ENCODE measurements around the gene LRRC74A.
A peak's percentile ranks its signal among the peaks of the same experiment; 100 is the strongest.

The LRRC74A gene

GRCh38 chr14:76826122-76826521, at the start of gene LRRC74A:
LRRC74A (plus strand) TSS chr14:76826408; CDS start chr14:76826698, 290 bp downstream.
- no peak for DNase-seq (ENCODE audit: low read depth in 2 of 2)

DNA sequence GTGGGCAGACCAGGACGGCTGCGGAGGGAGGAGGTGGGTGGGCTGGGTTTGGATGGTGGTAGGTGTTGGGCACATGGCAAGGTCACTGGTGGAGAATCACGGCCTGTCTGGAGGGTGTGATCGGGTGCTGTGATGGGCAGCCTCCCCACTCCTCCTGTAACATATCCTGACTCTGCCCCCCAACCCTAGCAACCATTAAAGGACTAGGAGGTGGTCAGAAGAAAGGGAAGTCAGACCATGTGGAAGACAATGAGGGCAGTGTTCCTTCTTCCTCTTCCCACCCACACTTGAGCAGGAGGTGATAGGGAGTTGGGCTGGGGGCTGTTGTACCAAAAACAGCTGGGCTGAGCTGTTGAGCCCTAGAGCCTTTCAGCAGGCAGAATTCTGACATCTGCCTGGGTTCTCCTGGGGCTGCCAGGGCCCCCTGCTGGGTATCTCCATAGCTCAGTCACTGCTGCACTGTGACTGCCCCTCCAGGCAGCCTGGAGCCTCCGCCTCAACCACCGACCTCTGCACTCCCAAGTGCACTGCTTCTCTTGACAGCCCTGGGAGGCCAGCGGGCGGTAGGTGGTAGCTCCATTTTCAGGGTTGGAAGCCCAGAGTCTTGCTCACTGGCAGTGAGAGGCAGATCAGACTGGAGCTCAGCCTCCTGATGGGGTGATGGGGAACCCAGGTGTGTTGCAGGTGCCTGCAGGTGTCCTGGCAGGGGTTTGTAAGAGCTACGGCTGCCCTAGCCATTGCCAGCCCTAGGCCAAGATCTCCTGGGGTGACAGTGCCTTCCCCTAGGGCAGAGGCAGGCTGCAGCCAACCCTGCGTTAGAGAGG, 49.6 kb upstream of the LRRC74A start:
- no peak for DNase-seq (ENCODE audit: low read depth in 2 of 2)

DNA sequence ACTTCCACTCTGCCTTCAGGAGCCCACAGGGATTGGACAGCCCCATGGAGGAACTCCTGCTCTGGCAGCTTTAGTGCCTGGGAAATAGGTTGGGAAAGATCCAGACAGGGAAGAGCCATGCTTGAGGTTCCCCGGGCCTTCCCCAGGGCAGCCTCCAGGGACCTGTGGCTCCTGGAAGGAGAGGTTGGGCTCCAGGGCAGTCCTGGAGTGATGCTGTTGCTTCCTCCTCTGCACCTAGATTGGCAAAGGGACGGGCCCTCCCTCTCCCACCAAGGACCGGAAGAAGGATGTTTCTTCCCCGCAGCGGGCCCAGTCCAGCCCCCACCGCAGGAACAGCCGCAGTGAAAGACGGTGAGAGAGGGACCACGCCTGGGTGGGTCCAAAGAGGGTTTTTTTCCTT, 48.5 kb upstream of the LRRC74A start:
- no peak for DNase-seq (ENCODE audit: low read depth in 2 of 2)

DNA sequence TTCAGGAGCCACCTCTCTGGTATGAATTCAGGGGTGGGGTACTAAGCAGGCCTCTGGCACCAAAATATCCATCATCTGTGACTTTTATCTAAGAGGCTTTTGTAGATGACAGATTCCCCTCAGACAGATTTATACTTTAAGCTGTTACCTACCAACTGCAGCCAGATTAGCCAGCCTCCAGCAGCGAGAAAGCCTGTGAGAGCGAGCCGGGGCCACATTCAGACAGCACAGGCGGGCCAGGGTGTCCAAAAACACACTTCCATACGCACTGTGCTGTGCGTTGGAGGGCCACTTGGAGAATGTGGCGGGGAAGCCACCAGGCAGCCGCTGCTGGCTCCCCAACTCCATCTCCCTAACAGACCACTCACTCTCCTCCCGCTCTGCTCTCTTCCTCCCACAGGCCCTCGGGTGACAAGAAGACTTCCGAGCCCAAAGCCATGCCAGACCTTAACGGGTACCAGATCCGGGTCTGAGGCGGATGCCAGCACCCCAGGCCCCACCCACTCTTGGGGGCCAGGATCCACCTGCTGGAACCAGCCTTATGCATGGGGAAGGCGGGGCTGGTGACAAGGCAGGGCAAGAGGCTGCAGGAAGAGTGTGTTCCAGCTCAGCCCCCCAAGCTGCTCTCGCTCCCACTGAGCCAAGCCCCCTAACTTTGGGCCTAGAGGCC, 47.5 kb upstream of the LRRC74A start:
- no peak for DNase-seq (ENCODE audit: low read depth in 2 of 2)

DNA sequence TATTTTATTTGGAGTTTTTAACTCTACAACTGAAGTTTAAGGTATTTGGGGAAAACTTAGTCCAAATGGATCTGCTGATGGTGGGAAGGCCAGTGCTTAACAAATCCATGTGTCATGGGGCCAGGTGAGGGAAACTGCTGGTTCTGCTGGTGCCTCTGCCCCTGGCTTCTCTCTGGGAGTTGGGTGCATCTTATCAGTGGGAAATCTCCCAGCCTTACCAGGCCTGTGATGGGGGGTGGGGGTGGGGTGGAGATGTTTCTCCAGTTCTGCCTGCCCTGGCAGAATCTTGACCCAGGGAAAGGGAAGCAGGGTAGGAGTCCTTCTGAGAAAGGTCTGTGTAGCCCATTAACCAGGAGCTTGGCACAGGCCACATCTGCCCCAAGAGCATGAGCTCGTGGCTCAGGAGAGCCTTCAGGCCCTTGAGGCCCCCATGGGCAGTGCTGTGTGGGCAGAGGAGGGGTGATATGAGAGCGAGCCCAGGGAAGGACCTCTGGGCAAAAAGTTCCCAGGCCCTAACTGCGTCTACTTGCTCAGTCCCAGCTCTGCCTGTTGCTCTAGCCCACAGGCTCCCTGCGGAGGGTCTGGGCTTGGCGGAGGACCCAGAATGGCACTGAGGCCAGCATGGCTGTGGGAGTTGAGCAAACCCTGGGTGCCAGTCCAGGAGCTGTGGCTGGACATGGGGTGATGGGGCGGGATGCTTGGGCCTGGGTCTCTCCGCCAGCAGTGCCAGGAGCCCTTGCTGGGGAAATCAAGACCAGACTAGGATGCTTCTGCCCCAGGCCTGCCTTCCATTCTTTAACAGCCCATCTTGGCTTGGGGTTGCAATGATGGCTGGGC, 46.8 kb upstream of the LRRC74A start:
- no peak for DNase-seq (ENCODE audit: low read depth in 2 of 2)

DNA sequence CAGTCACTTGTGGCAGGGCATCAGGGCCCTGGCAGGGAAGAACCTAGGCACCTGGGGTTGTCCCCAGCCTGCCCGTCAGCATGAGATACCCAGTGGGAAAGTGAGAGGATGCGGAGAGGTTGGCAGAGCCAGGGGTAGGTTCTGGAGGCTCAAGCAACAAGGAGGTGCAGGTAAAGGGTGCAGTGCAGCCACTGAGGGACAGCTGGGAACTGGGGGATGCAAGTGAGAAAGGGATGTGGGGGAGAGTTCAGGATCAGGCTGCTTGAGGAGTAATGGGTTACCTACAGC, 46.2 kb upstream of the LRRC74A start:
- DNase-seq (ENCODE audit: low read depth in 2 of 2): no peak

DNA sequence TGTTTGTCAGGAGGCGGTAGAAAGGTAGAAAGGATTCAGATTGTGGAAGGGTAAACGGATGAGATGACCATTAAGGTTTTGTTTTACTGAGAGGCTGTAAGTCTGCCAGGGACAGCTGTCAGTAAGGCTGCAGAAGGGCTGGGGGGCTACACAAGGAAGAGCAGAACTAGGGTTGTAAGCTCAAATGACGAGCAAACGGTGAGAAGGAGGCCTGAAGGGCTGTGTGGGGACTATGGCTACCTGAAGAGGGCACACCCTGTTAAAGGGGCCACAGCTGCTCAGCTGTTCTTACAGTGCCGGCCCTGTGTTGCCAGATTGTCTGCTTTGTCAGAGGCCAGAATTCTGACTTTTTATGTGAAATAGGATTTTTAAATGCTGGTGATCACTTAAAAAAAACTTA, 45.8 kb upstream of the LRRC74A start:
- no peak for DNase-seq (ENCODE audit: low read depth in 2 of 2)

DNA sequence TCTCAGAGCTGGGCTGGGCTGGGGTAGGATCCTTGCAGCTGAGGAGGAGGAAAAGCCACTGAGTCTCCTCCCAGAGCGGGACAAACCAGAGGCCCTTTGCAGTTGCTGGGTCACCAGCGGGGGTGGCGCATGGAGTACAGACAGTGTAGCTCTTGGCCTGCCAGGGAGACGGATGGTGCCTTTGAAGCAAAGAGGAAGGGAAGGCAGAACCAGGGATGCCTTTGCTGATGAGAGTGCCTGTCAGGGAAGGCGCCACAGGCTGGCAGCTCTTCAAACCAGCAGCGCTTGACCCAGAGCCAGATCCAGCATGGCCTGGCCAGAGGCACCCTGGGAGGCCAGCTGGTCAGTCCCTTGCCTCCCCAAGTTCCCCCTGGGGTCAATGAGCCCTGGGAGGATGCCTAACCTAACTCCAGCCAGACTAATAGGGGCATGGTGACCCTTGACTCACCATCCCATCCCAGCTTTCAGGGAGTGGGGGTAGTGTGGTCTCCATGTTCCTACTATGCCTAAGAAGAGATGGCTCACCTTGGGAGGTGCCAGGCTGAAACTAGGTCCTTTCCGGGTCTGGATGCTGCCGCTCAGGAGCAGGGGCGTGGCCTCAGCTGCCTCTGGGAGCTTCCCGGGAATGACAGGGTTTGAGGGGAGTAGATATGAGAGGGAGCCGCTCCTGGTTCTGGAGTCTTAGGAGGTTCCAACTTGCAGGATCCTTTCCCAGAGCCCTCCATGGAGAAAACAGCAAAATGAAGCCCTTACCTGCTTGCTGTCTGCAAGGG, 45.1 kb upstream of the LRRC74A start:
- no peak for DNase-seq (ENCODE audit: low read depth in 2 of 2)

- DNase-seq (ENCODE audit: low read depth in 2 of 2): no peak
These were observed 44.6 kb upstream of the LRRC74A start for GRCh38 chr14:76781648-76782051.

DNA sequence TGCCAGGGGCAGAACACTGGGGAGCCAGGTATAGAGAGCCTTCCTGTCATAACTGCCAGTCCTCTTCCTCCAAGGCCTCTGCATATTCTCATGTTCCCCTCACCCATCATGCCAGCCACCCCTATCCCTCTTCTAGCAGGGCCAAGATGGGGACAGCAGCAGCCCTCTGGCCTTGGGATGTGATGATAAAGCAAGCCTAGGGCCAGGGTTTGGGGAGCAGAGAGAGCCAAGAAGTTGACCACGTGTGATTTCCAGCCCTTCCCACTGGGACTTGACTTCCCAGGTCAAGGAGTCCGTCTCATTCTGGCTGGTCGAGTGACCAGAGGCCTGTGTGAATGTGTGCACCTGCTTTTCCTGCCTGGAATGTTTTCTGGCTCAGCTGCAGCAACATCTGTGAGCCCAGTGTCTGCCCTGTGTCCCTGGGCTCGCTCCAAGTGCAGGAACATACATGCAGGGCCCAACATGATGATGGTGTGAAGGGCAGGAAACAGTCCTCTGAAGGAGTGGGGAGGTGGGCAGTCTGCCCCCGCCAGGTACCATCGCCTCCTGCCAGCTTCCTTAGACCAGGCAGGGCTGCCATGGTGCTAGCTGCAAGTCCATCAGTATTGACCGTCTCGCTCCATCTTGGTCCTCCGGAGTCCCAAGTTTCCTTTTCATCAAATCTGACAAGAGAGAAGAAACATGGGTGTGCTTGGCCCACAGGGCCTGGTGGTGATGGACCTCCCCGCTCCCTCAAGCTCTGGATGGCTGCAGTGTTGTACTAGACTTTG, 43.9 kb upstream of the LRRC74A start:
- no peak for DNase-seq (ENCODE audit: low read depth in 2 of 2)

- DNase-seq (ENCODE audit: low read depth in 2 of 2): no peak
These were observed 43.2 kb upstream of the LRRC74A start for GRCh38 chr14:76782885-76783566.

- no peak for DNase-seq (ENCODE audit: low read depth in 2 of 2)
These were observed 41.8 kb upstream of the LRRC74A start for GRCh38 chr14:76784266-76784874.

DNA sequence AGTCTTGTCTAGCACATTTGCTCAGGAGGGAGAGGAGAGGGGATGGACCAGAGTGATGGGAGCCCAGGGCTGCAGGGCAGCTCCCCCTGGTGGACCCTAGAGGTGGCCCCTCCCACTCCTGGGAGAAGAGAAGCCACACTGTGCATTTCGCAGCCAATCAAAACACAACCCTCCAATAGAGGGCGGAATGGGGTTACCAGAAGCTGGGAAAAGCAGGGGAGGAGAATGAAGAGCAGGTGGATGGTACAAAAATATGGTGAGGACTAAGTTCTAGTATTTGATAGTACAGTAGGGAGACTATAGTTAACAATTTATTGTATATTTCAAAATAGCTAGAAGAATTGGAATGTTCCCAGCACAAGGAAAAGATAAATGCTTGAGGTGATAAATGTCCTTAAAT, 41.3 kb upstream of the LRRC74A start:
- DNase-seq (ENCODE audit: low read depth in 2 of 2): peak; percentile 43 to 49

GRCh38 chr14:76786601-76787000, 39.6 kb upstream of the LRRC74A start:
- DNase-seq (ENCODE audit: low read depth in 2 of 2): no peak

- no peak for DNase-seq (ENCODE audit: low read depth in 2 of 2)
These were observed 33.8 kb upstream of the LRRC74A start for GRCh38 chr14:76792422-76792821.

DNA sequence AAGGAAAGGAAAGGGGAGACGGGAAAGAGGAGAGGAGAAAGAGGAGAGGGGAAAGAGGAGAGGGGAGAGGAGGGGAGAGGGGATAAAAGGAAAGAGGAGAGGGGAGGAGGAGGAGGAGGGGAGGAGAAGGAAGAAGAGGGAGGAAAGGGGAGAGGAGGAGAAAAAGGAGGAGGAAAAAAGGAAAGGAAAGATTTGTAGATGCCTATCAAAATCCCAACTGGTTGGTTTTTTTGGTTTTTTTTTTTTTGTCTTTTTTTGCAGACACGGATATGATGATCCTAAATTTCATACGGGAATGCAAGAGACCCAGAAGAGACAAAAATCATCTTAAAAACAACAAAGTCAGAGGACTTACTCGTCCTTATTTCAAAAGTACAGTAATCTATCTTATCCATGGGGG, 32.9 kb upstream of the LRRC74A start:
- DNase-seq (ENCODE audit: low read depth in 2 of 2): no peak

- no peak for DNase-seq (ENCODE audit: low read depth in 2 of 2)
These were observed 32.3 kb upstream of the LRRC74A start for GRCh38 chr14:76793956-76794355.

DNA sequence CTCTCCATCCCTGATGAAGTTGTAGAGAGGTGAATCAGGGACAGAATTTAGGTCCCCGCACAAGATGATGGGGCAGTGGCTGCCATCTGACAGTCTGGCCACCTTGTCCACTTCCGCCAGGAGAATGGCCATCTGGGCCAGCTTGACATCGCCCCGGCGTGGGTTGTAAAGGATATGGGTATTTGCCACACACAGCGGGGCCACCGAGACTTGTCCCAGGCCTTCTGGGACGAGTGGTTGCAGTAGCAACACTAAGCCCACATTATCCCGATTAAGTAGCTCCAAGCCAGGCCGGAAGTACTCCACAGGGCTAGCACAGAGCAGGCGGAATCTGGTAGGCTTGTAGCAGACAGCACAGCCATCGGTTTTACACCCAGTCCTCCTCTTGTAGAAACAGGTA, 19.8 kb upstream of the LRRC74A start:
- DNase-seq (ENCODE audit: low read depth in 2 of 2): no peak

DNA sequence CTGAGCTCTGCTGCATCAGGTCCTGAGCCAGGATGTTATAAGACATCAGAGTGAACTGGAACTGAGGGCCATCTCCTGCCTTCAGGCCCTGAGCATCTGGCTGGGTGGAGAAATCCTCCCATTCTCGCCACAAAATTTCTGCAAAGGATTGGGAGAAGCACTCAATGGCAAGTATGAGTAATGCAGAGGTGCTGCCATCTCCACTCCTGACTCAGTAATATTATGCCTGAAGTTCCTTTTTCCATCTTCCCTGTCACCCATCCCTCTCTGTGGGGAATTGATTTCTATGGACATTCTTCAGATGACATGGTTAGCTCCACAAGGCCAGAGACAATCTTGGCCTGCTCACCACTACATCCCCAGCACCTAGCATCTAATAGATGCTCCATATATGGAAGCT, 18.2 kb upstream of the LRRC74A start:
- DNase-seq (ENCODE audit: low read depth in 2 of 2): no peak

GRCh38 chr14:76808990-76809389, 17.2 kb upstream of the LRRC74A start:
- DNase-seq (ENCODE audit: low read depth in 2 of 2): no peak
